Colonic mucosa (tissue), 4 donors: Measurements from ENCODE around the gene FEZF2. TPM values are rescaled to one million over a fixed set of nuclear protein-coding genes. Genes with fewer than 3 reads are reported as not detected.

Experiments used
- DNase-seq: peaks from one replicate; pipeline ENCODE4 v3.0.0-alpha.2; 2020
- H3K27ac ChIP-seq: fragments of 200-600 bp; one replicate; pipeline ENCODE4 v1.8.0; 2021
- H3K27me3 ChIP-seq: fragments of 200-600 bp; one replicate; pipeline ENCODE4 v1.8.0; 2021
- H3K36me3 ChIP-seq: fragments of 200-600 bp; one replicate; pipeline ENCODE4 v1.8.0; 2021
- H3K4me1 ChIP-seq: fragments of 200-600 bp; one replicate; pipeline ENCODE4 v1.8.0; 2021; ENCODE audit warnings: mild to moderate bottlenecking
- H3K4me3 ChIP-seq: fragments of 200-600 bp; one replicate; pipeline ENCODE4 v1.8.0; 2021
- H3K9ac ChIP-seq, 2 donors: one replicate each; pipeline ENCODE4 v1.7.0; 2013; ENCODE audit warnings: control low read depth in 2 of 2, low read depth in 2 of 2, low read length in 2 of 2
- H3K9me3 ChIP-seq: fragments of 200-600 bp; one replicate; pipeline ENCODE4 v1.8.0; 2021
- intact Hi-C: fragments of 100-400 bp; cut with DNase I; formaldehyde crosslinking; loops from one replicate; pipeline ENCODE4 v1.14.1; 2022
- total RNA-seq, 2 donors: library from RNA; stranded (reverse); fragmentation: NEBNext Ultra II Directional in 1 of 2; extraction: Animal tissue kit (Norgen Biotek cat#: 25700) in 1 of 2; gene quantifications; one replicate each; pipeline ENCODE4 v1.2.1, GENCODE V29; 2021
- TF ChIP-seq, protein P1 (sequence below): fragments of 200-600 bp; IDR thresholded peaks from one replicate; pipeline ENCODE4 v1.8.0; 2022; ENCODE audit warnings: antibody characterized with exemption, mild to moderate bottlenecking
- donor health status: healthy.
- donor health status: DM: no; HTN: no; CAD: no.
- donor health status: DM: no; HTN: no; CAD: no.

Gene FEZF2
- total RNA-seq, 2 donors from 2014 or later, result not detected

DNA sequence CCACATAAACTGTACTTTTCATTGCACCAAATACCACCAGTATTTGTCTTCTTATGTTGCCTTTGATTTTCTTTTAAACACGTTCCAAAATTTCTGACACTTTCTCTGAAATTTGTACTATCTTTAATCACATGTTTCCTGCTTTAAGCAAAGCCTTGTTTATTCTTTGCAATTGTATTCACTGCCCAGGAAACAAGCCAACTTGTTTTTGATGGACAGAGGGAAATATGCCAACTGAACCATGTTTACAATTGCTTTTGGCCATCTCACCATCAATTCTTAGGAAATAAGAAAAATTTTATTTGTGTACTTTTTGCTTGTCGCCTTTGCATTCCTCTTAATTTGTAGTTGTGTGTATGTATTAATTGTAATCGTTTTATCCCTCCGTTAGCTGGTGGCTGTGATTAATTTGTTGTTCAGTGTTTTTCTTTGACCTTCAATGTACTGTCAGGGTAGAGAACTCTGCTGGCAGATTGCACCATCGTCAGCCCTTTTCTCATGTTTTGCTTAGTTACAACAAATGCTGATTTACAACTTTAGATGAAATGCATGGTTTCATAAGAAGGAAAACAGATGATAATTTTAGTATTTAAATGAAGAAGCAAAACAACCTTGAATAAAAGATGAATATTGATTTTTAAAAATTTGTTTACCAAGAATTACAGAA, 19.4 kb upstream of the FEZF2 start:
- Histone ChIP-seq H3K27ac (no peak overlapping the region), H3K4me3 (no peak overlapping the region), H3K36me3 (no peaks in the 10 kb centered on the region), H3K9ac (no peak overlapping the region), H3K9me3 (no peaks in the 10 kb centered on the region), H3K4me1 (no peaks in the 10 kb centered on the region), H3K27me3 (no peaks in the 10 kb centered on the region)
- no peak for DNase-seq
- TF ChIP-seq, protein P1, sequence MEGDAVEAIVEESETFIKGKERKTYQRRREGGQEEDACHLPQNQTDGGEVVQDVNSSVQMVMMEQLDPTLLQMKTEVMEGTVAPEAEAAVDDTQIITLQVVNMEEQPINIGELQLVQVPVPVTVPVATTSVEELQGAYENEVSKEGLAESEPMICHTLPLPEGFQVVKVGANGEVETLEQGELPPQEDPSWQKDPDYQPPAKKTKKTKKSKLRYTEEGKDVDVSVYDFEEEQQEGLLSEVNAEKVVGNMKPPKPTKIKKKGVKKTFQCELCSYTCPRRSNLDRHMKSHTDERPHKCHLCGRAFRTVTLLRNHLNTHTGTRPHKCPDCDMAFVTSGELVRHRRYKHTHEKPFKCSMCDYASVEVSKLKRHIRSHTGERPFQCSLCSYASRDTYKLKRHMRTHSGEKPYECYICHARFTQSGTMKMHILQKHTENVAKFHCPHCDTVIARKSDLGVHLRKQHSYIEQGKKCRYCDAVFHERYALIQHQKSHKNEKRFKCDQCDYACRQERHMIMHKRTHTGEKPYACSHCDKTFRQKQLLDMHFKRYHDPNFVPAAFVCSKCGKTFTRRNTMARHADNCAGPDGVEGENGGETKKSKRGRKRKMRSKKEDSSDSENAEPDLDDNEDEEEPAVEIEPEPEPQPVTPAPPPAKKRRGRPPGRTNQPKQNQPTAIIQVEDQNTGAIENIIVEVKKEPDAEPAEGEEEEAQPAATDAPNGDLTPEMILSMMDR, result no peak
- intact Hi-C loops, result no loop called here

DNA sequence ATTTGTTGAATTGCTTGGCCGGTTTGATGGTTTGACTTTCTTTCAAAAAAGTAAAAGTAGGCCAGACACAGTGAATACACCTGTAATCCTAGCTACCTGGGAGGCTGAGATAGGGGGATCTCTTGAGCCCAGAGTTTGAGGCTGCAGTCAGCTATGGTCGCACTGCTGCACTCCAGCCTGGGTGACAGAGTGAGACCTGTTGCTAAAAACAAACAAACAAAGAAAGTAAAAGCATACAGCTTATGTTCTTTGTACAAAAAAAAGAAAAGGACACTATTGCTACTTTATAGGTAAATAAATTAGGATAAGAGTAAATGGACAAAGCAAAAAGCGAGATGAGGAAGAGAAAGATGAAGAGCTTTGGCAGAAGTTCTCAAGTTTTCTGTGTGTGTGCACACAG, 13.9 kb upstream of the FEZF2 start:
- Histone ChIP-seq H3K9ac (no peak overlapping the region), H3K36me3 (no peaks in the 10 kb centered on the region), H3K4me1 (no peaks in the 10 kb centered on the region), H3K4me3 (no peak overlapping the region), H3K9me3 (no peaks in the 10 kb centered on the region), H3K27ac (no peak overlapping the region), H3K27me3 (no peaks in the 10 kb centered on the region)
- DNase-seq, result no peak
- TF ChIP-seq, protein P1, result no peak
- intact Hi-C loops, result no loop called here

DNA sequence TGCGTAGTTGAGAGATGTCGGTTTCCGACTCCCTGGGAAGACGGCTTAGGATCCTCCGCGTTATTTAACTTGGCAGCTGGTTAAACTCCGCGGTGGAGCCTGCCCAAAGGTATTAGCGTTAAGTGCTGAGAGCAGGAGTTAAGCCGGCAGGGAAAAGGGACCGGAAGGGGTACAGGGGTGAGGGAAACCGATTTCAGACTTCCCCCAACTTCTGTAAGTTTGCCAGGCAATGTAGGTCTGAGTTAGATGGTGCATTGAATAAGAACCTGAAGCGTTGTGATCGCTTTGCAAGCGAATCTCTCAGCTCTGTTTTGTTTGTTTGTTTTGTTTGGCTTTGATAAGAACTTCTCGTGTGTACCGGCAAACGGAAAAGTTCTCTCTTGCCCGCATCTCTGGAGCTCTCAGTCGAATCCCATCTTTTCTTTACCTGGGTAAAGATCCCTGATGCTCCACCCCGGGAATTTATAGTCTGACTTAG, 6.0 kb upstream of the FEZF2 start:
- Histone ChIP-seq H3K4me3 (no peak overlapping the region), H3K27me3 (peaks cover 51% of the 10 kb centered on the region), H3K4me1 (no peaks in the 10 kb centered on the region), H3K9me3 (no peaks in the 10 kb centered on the region), H3K27ac (no peak overlapping the region), H3K9ac (no peak overlapping the region), H3K36me3 (no peaks in the 10 kb centered on the region)
- DNase-seq, result no peak
- intact Hi-C loops, result no loop called here
- TF ChIP-seq, protein P1, result no peak

DNA sequence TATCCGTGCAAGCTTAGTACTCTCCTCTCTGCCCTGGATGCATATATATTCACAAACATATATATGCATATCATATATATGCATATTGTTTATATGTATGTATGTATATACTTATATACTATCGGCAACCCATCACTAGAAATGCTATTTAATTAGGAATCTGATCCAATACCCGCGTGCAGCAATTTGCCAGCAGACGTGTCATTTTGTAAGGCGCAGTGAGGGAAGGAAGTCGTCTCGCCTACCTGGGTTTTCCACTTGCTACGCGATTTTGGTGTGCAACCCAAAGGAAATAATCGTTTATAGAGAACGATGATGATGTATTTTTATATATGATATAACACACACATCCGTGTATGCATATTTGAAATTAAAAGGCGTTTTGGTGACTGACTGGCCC, 5.6 kb upstream of the FEZF2 start:
- H3K9me3 ChIP-seq, result no peaks in the 10 kb centered on the region
- DNase-seq, result no peak
- H3K9ac ChIP-seq, result no peak overlapping the region
- intact Hi-C loops, result no loop called here
- H3K27me3 ChIP-seq, result peaks cover 56% of the 10 kb centered on the region
- H3K27ac ChIP-seq, result no peak overlapping the region
- no peaks in the 10 kb centered on the region for H3K36me3 ChIP-seq
- TF ChIP-seq, protein P1, result no peak
- no peaks in the 10 kb centered on the region for H3K4me1 ChIP-seq
- H3K4me3 ChIP-seq, result no peak overlapping the region

DNA sequence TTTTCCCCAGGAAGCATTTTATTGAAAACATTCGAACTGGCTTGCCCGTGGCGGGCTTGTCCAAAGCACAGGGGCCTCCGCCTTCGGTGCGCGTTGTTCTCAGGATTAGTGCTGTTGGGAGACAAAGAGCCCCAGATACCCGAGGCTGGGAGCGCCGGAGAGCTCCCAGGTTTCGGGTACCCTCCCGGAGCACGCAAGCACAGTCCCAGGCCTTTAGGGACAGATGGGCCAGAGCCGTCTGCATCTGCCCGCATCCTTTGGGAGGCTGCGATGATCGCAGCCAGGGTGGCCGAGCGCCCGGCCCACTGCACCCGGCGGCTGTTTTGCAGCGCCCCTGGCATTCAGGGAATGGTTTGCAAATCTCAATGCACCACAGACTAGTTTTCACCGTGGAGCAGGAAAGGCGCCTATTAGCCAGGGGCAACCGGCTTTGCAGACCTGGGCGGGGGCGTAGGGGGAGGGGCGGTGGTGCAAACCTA, 5.0 kb upstream of the FEZF2 start:
- H3K9me3 ChIP-seq, result no peaks in the 10 kb centered on the region
- intact Hi-C loops, result no loop called here
- no peaks in the 10 kb centered on the region for H3K4me1 ChIP-seq
- no peaks in the 10 kb centered on the region for H3K36me3 ChIP-seq
- H3K27ac ChIP-seq, result no peak overlapping the region
- H3K27me3 ChIP-seq, result peaks cover 61% of the 10 kb centered on the region
- TF ChIP-seq, protein P1, result no peak
- no peak overlapping the region for H3K9ac ChIP-seq
- H3K4me3 ChIP-seq, result no peak overlapping the region
- DNase-seq, result no peak
